Measurements from ENCODE around the gene GABRB1. TPM values are rescaled to one million over a fixed set of nuclear protein-coding genes. Genes with fewer than 3 reads are reported as not detected.

GABRB1 gene
- total and polyA plus RNA-seq, 2 donors (not counting 1 experiment from before 2014, with no cell fraction given): 0.05 to 0.17 TPM

DNA sequence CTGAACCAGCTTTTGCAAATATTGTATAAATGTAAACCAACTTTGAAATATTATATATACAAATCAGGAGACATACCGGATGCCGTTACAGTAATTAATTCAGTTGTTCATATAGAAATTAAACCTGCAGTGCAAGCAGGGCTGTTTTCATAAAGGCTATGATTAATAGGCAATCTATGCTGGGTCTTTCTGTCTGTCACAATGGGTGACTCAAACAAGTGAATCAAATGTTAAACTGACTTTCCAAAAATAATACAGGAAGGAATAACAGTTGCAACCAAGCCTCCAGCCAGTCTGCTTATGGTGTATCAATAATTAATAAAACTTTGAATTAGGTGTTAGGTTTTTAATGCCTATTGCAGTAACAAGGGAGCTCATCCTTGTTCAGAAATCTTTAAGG is 43.9 kb downstream of the GABRB1 start:
- Histone ChIP-seq H3K4me2 (ENCODE audit: extremely low read depth, insufficient read depth, low read length) (no peak overlapping the region), H3K36me3 (ENCODE audit: control insufficient read depth, insufficient read depth, low read length) (no peaks in the 10 kb centered on the region), H3K4me1 (ENCODE audit: control insufficient read depth, extremely low read depth, insufficient read depth, low read length) (peaks cover 2% of the 10 kb centered on the region), H2AFZ (ENCODE audit: low read length) (no peak overlapping the region), H3K79me2 (ENCODE audit: control insufficient read depth, insufficient read depth, low read length) (no peaks in the 10 kb centered on the region), H3K9ac (ENCODE audit: insufficient read depth, low read length) (no peak overlapping the region), H3K9me3 (ENCODE audit: control insufficient read depth, insufficient read depth, low read depth, low read length) (no peaks in the 10 kb centered on the region), H3K27me3 (ENCODE audit: control insufficient read depth, insufficient read depth, low read length) (no peaks in the 10 kb centered on the region), H3K4me3 (replicated peaks in 1 of 4; ENCODE audit: control extremely low read depth in 1 of 4, insufficient read depth in 1 of 4, low read depth in 3 of 4, low read length in 4 of 4) (no peak overlapping the region), H4K20me1 (ENCODE audit: control insufficient read depth, extremely low read depth, insufficient read depth, low read length) (no peaks in the 10 kb centered on the region), H3K27ac (ENCODE audit: insufficient read depth, low read length) (no peak overlapping the region)
- DNase-seq (ENCODE audit: low read depth in 2 of 2): peak; percentile 35 to 75
- TF ChIP-seq, protein P1, sequence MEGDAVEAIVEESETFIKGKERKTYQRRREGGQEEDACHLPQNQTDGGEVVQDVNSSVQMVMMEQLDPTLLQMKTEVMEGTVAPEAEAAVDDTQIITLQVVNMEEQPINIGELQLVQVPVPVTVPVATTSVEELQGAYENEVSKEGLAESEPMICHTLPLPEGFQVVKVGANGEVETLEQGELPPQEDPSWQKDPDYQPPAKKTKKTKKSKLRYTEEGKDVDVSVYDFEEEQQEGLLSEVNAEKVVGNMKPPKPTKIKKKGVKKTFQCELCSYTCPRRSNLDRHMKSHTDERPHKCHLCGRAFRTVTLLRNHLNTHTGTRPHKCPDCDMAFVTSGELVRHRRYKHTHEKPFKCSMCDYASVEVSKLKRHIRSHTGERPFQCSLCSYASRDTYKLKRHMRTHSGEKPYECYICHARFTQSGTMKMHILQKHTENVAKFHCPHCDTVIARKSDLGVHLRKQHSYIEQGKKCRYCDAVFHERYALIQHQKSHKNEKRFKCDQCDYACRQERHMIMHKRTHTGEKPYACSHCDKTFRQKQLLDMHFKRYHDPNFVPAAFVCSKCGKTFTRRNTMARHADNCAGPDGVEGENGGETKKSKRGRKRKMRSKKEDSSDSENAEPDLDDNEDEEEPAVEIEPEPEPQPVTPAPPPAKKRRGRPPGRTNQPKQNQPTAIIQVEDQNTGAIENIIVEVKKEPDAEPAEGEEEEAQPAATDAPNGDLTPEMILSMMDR (conservative IDR thresholded peaks at IDR 0.05 in 1 of 2, IDR thresholded peaks at IDR 0.05 in 1 of 2; ENCODE audit: low read depth in 1 of 2, low read length in 2 of 2): no peak
- TF ChIP-seq EZH2 (IDR thresholded peaks at IDR 0.05; ENCODE audit: low read length, missing control alignments): no peak

GRCh38 chr4:47075919-47076318 is 44.6 kb downstream of the GABRB1 start:
- TF ChIP-seq, protein P1 (conservative IDR thresholded peaks at IDR 0.05 in 1 of 2, IDR thresholded peaks at IDR 0.05 in 1 of 2; ENCODE audit: low read depth in 1 of 2, low read length in 2 of 2): no peak
- no peak for TF ChIP-seq EZH2 (IDR thresholded peaks at IDR 0.05; ENCODE audit: low read length, missing control alignments)
- Histone ChIP-seq H3K4me1 (ENCODE audit: control insufficient read depth, extremely low read depth, insufficient read depth, low read length) (peaks cover 2% of the 10 kb centered on the region), H3K9ac (ENCODE audit: insufficient read depth, low read length) (no peak overlapping the region), H2AFZ (ENCODE audit: low read length) (no peak overlapping the region), H3K4me3 (replicated peaks in 1 of 4; ENCODE audit: control extremely low read depth in 1 of 4, insufficient read depth in 1 of 4, low read depth in 3 of 4, low read length in 4 of 4) (no peak overlapping the region), H3K4me2 (ENCODE audit: extremely low read depth, insufficient read depth, low read length) (no peak overlapping the region), H3K27me3 (ENCODE audit: control insufficient read depth, insufficient read depth, low read length) (no peaks in the 10 kb centered on the region), H3K27ac (ENCODE audit: insufficient read depth, low read length) (no peak overlapping the region), H3K36me3 (ENCODE audit: control insufficient read depth, insufficient read depth, low read length) (no peaks in the 10 kb centered on the region), H3K79me2 (ENCODE audit: control insufficient read depth, insufficient read depth, low read length) (no peaks in the 10 kb centered on the region), H3K9me3 (ENCODE audit: control insufficient read depth, insufficient read depth, low read depth, low read length) (no peaks in the 10 kb centered on the region), H4K20me1 (ENCODE audit: control insufficient read depth, extremely low read depth, insufficient read depth, low read length) (no peaks in the 10 kb centered on the region)
- DNase-seq (ENCODE audit: low read depth in 2 of 2): no peak

- Histone ChIP-seq H3K27me3 (ENCODE audit: control insufficient read depth, insufficient read depth, low read length) (no peaks in the 10 kb centered on the region), H3K4me3 (replicated peaks in 1 of 4; ENCODE audit: control extremely low read depth in 1 of 4, insufficient read depth in 1 of 4, low read depth in 3 of 4, low read length in 4 of 4) (no peak overlapping the region), H2AFZ (ENCODE audit: low read length) (no peak overlapping the region), H3K9ac (ENCODE audit: insufficient read depth, low read length) (no peak overlapping the region), H3K4me2 (ENCODE audit: extremely low read depth, insufficient read depth, low read length) (no peak overlapping the region), H3K4me1 (ENCODE audit: control insufficient read depth, extremely low read depth, insufficient read depth, low read length) (no peaks in the 10 kb centered on the region), H3K79me2 (ENCODE audit: control insufficient read depth, insufficient read depth, low read length) (no peaks in the 10 kb centered on the region), H3K9me3 (ENCODE audit: control insufficient read depth, insufficient read depth, low read depth, low read length) (no peaks in the 10 kb centered on the region), H3K36me3 (ENCODE audit: control insufficient read depth, insufficient read depth, low read length) (no peaks in the 10 kb centered on the region), H3K27ac (ENCODE audit: insufficient read depth, low read length) (no peak overlapping the region), H4K20me1 (ENCODE audit: control insufficient read depth, extremely low read depth, insufficient read depth, low read length) (no peaks in the 10 kb centered on the region)
- DNase-seq (ENCODE audit: low read depth in 2 of 2): no peak
- no peak for TF ChIP-seq EZH2 (IDR thresholded peaks at IDR 0.05; ENCODE audit: low read length, missing control alignments)
- TF ChIP-seq, protein P1 (conservative IDR thresholded peaks at IDR 0.05 in 1 of 2, IDR thresholded peaks at IDR 0.05 in 1 of 2; ENCODE audit: low read depth in 1 of 2, low read length in 2 of 2): no peak
Measured at GRCh38 chr4:47084111-47084510, 52.7 kb downstream of the GABRB1 start.

All from fibroblast of lung (primary cell).